ENCODE measurements around the gene ADGRE2.
"Not testable (repeated sequence)": the region's sequence is repeated elsewhere in the genome, so short reads cannot be mapped to it uniquely, and the experiment has no call there.

GRCh38 chr19:14773722-14774121, 4.6 kb downstream of the ADGRE2 start:
- not testable (repeated sequence) for TF ChIP-seq CTCF, POLR2A (IDR thresholded peaks at IDR 0.05)

Data from Peyer's patch (tissue), 4 donors.